ENCODE data around the gene IL18R1. TPM values are rescaled to one million over a fixed set of nuclear protein-coding genes. Genes with fewer than 3 reads are reported as not detected.

IL18R1 gene
- total and polyA plus RNA-seq, 9 of the 15 experiments (the other 6 are each of a cell fraction or from before 2014, with no cell fraction given): 0.55 to 10.0 (median 2.5) TPM

DNA sequence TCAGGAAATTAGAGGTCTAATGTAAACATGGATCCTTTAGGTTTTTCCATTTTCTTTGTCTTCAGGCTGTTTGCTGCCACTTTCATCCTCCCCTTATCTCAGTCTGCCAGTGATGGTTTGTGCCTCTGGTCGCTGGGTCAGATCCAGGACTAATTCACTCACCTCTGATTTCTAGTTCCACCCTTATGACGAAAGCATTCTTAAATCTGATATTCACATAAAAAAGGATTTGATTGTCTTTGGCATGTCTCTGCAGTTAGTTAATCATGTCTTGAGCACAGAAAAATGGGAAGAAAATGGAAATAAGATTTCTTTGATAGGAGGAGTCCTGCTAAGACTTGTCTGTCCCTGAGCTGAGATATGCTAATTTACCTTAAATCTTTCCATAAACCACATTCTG lies 39.7 kb upstream of the IL18R1 start (continued):
- TF ChIP-seq, protein P1, sequence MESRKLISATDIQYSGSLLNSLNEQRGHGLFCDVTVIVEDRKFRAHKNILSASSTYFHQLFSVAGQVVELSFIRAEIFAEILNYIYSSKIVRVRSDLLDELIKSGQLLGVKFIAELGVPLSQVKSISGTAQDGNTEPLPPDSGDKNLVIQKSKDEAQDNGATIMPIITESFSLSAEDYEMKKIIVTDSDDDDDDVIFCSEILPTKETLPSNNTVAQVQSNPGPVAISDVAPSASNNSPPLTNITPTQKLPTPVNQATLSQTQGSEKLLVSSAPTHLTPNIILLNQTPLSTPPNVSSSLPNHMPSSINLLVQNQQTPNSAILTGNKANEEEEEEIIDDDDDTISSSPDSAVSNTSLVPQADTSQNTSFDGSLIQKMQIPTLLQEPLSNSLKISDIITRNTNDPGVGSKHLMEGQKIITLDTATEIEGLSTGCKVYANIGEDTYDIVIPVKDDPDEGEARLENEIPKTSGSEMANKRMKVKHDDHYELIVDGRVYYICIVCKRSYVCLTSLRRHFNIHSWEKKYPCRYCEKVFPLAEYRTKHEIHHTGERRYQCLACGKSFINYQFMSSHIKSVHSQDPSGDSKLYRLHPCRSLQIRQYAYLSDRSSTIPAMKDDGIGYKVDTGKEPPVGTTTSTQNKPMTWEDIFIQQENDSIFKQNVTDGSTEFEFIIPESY (CRISPR knock-in tag; IDR thresholded peaks at IDR 0.05): no peak
- TF ChIP-seq POLR2G (IDR thresholded peaks at IDR 0.05; ENCODE audit: low read depth, low read length) (no peak), NFXL1 (CRISPR knock-in tag; IDR thresholded peaks at IDR 0.05) (no peak), ZNF212 (CRISPR knock-in tag; IDR thresholded peaks at IDR 0.05) (no peak), FOXK1 (CRISPR knock-in tag; IDR thresholded peaks at IDR 0.05; ENCODE audit: borderline replicate concordance) (no peak)

DNA sequence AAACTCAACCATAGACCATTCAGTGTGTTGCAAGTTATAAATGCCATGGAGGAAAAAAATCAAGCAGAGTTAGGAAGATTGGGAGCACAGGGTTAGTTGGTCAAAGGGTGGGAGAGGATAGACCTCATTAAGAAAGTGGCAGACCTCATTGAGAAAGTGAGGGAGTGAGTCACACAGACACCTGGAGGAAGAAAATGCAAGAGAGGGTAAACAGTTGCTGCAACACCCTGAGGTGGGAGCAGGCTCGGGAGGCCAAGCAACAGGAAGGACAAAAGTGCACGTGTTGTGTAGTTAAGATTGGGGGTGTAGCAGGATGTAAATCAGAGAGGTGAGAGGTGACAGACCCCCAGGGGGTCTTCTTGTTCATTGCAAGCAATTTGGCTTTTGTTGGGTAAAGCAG lies 37.9 kb upstream of the IL18R1 start:
- Histone ChIP-seq H3K4me2 (ENCODE audit: insufficient read depth, low read length) (no peak overlapping the region), H3K79me2 (ENCODE audit: control insufficient read depth, insufficient read depth, low read length) (no peaks in the 10 kb centered on the region), H3K27ac (ENCODE audit: extremely low read depth, low read depth, low read length) (no peak overlapping the region), H3K9me3 (replicated peaks; ENCODE audit: control insufficient read depth, insufficient read depth, low read depth, low read length) (no peaks in the 10 kb centered on the region), H2AFZ (ENCODE audit: low read depth, low read length) (no peak overlapping the region), H3K36me3 (ENCODE audit: control insufficient read depth, insufficient read depth, low read length) (no peaks in the 10 kb centered on the region), H4K20me1 (replicated peaks; ENCODE audit: control insufficient read depth, insufficient read depth, low read length) (no peaks in the 10 kb centered on the region), H3K9ac (ENCODE audit: insufficient read depth in 1 of 2, low read depth in 2 of 2, low read length in 2 of 2) (no peak overlapping the region), H3K9me1 (ENCODE audit: control insufficient read depth, insufficient read depth, low read length) (no peaks in the 10 kb centered on the region), H3K27me3 (ENCODE audit: control insufficient read depth in 2 of 2, insufficient read depth in 2 of 2, low read length in 2 of 2) (peaks cover 0 to 8% of the 10 kb centered on the region in 2 experiments; a peak in 1 of 5 replicates), H3K4me3 (no peak overlapping the region), H3K4me1 (replicated peaks in 1 of 2; ENCODE audit: control insufficient read depth in 2 of 2, insufficient read depth in 2 of 2, low read length in 2 of 2) (no peaks in the 10 kb centered on the region; a peak in 1 of 5 replicates)
- no peak for TF ChIP-seq CBX8 (IDR thresholded peaks at IDR 0.05; ENCODE audit: borderline replicate concordance, extremely low read depth, low read depth, low read length, poor library complexity, severe bottlenecking)
- no peak for TF ChIP-seq SIN3B (IDR thresholded peaks at IDR 0.05; ENCODE audit: low read depth)
- TF ChIP-seq, protein P2, sequence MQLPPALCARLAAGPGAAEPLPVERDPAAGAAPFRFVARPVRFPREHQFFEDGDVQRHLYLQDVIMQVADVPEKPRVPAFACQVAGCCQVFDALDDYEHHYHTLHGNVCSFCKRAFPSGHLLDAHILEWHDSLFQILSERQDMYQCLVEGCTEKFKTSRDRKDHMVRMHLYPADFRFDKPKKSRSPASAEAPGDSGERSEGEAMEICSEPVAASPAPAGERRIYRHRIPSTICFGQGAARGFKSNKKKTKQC (CRISPR knock-in tag; IDR thresholded peaks at IDR 0.05): no peak
- no peak for TF ChIP-seq NFYB (IDR thresholded peaks at IDR 0.05; ENCODE audit: extremely low read depth, insufficient read length)
- no peak for TF ChIP-seq NFRKB (IDR thresholded peaks at IDR 0.05; ENCODE audit: low read depth)
- no peak for TF ChIP-seq CREB1 (IDR thresholded peaks at IDR 0.05)
- no peak for TF ChIP-seq CREB1 (CRISPR knock-in tag; IDR thresholded peaks at IDR 0.05)
- intact Hi-C loops (cut with micrococcal nuclease) (no loop called here), in situ Hi-C loops (cut with MboI) (no loop called here)
- BruUV-seq (replicated peaks): no TSS peak
- FAIRE-seq: no peak
- CTCF ChIA-PET (ENCODE audit: low intra/inter-chr PET ratio): no interaction called here
- WGBS (ENCODE audit: insufficient coverage, low coverage, missing lambda C conversion rate): 3% methylated on average over 2 of the region's 2 CpGs
- no peak for ATAC-seq
- no peak for DNase-seq (ENCODE audit: extremely low read depth in 1 of 4, low spot score in 3 of 4)
- POLR2A ChIA-PET: no interaction called here

All from K562 (cell line).